ENCODE results near the gene POR.
"Not testable (repeated sequence)": the region's sequence is repeated elsewhere in the genome, so short reads cannot be mapped to it uniquely, and the experiment has no call there.

GRCh38 chr7:75891237-75891636 lies 23.7 kb upstream of the POR start:
- TF ChIP-seq CTCF, POLR2A (IDR thresholded peaks at IDR 0.05): not testable (repeated sequence)

Measured in adrenal gland (tissue), 5 donors.